ENCODE results near the gene SNAPC4.
"Not testable (repeated sequence)": the region's sequence is repeated elsewhere in the genome, so short reads cannot be mapped to it uniquely, and the experiment has no call there.

Gene SNAPC4

DNA sequence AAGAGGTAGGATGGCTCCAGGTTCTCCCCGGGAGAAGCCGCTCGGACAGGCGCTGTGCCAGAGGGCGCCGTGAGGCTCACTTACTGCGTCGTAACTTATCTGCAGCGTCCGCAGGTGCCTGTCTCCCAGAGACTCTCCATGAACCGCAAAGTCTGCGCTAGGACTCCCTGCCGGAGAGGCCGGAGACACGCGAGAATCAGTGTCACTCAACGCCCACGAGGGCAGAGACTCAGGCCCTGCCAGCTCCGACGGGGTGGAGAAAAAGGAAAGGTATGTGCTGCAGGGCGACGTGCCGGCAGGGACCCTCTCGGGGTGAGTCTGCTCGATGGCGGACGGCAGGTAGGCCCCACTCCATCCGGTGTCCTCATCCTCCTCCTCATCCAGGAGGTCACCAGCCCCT is 7.1 kb upstream of the SNAPC4 start:
- not testable (repeated sequence) for DNase-seq

DNA sequence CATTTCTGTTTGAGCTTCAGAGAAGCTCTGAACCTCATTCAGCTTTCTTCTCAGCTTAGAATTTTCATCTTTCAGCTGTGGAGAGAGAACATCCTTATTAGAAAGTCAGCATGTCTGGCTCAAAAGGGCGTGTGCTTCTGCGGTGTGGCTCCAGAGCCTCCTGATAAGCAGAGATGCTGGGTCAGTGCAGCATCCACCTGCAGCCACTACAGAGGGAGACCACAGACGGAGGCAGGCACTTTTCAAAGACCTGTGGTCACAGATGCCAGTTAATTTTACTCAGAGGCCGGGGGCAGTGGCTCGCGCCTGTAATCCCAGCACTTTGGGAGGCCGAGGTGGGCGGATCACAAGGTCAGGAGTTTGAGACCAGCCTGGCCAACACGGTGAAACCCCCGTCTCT is 5.9 kb upstream of the SNAPC4 start:
- not testable (repeated sequence) for DNase-seq

DNA sequence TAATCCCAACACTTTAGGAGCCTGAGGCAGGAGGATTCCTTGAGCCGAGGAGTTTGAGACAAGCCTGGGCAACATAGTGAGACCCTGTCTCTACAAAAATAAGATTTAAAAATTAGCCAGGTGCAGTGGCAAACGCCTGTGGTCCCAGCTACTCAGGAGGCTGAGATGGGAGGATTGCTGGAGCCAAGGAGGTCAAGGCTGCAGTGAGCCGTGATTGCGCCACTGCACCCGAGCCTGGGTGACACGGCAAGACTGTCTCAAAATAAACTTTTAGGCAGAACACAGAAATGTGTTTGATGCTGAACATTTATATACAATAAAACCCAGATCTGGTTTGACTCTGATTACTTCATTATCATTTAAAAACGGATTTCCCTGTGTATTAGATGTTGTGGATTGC is 5.5 kb upstream of the SNAPC4 start:
- no peak for DNase-seq

DNA sequence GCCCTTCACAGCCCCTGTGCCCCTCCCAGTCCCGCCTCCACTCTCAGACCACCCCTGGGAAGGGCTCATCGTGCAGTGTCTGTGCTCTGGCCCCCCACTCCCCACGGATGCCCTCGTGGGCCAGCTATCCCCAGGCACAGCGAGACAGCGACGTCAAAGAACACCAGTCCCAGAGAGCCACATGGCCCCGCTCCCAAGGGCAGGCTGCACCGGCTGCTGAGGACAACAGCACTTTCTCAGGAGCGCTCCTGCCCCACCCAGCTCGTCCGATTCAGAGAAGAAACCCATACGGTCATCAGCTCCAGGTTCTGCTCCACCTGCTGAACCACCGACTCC is 4.8 kb upstream of the SNAPC4 start:
- no peak for DNase-seq

DNA sequence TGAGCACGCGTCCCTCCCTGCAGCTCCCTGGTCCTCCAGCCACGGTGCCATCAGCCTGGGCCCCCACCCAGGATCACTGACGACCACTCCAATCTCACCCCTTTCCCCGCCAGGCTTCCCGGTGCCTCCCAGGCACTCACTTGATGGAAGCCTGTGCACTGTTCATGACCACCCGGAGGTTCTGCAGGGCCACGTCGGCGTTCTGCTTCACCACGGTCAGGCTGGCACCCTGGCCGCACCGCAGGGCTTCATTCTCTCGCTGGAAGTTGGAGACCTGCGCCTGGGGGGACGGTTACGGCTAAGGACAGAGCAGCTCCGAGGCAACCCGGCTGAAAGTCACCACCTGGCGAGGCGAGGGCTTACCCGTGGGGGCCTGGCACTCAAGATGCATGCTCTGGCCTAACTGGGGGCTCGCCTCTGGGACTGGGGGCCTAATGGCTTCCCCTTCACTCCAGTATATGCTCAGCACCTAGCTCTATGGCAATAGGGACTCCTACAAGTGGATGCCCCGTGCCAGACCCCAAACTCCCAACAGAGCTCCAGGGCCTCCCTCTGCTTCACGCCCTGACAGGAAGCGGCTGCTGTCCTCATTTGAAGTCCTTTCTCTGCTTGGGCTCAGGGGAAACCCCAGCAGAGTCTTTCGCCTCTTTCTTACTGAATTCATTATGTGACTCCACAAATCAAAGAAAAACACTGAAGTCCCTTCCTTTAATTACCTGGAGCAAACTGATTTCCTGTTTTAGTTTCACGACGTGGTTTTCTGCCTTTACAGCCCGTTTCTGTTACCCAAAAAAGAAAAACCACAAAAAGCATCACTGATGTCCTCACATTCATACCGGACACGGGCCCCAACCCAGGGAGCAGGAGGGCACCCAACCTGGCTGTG is 4.2 kb upstream of the SNAPC4 start:
- no peak for DNase-seq

DNA sequence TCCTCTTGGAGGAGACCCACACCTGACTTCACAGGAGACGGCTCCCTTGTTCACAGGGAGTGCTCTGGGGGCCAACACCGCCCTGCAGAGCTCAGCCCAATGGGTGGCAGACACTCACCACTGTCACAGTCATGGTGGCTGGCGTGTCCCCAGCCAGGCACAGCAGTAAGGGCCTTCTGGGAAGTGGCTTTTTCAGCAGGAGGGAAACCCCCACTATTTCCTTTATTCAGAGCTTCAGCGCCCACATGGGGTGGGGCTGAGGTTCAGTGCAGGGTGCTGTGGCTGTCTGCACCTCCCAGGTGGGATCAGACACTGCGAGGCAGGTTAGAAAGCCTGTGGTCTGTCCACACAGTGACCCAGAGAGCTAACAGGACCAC is 3.6 kb upstream of the SNAPC4 start:
- DNase-seq = no peak

DNA sequence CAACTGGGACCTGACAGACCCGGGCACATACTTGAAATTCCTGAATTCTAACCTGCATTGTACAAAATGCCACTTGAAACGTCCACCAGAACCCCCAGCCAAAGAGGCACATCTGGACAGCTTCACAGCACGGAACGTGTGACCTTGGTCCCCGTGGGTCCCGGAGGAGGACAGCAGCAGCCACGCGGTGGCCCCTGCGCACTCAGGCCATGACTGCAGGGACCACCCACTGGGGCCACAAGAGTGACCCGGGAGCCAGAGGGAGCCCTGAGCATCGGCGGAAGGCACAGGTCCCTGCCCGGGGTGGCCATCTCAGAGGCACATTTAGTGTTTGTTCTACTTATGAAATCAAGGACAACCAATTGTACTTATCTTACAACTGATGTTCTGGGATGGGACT is 2.1 kb upstream of the SNAPC4 start:
- DNase-seq = no peak

DNA sequence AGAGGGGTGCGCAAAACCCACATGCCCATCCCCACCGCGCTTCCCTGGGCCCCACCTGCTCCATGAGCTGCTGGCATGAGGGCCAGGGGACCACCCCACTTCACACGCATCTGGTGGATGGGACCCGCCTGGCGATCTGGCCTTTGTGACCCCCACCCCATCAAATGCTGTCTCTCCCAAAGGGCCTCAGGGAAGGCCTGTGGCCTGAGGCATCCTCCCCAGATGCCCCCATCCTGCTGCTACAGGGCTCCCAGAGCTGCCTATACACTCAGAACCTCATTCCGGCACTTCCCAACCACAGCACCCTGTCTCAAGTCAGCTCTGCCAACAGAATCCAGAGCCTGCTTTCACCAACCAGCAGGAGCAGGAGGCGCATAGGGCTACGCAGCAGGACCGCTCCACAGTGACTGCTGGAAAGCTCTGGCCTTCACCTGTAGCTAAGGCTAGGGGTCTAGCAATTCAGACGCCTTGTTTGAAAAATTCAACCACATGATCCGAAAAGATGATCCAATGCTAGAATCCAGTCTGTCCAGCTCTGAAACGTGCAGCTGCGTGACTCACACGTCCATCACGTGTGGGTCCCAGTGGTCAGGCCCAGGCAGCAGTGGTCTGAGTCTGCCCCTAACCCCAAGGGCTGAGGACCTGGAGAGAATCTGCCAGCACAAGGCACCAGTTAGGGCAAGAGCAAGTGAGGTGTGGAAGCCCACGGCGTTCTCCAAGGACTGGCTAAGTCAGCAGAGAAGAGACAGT is 1.4 kb upstream of the SNAPC4 start:
- no peak for DNase-seq

DNA sequence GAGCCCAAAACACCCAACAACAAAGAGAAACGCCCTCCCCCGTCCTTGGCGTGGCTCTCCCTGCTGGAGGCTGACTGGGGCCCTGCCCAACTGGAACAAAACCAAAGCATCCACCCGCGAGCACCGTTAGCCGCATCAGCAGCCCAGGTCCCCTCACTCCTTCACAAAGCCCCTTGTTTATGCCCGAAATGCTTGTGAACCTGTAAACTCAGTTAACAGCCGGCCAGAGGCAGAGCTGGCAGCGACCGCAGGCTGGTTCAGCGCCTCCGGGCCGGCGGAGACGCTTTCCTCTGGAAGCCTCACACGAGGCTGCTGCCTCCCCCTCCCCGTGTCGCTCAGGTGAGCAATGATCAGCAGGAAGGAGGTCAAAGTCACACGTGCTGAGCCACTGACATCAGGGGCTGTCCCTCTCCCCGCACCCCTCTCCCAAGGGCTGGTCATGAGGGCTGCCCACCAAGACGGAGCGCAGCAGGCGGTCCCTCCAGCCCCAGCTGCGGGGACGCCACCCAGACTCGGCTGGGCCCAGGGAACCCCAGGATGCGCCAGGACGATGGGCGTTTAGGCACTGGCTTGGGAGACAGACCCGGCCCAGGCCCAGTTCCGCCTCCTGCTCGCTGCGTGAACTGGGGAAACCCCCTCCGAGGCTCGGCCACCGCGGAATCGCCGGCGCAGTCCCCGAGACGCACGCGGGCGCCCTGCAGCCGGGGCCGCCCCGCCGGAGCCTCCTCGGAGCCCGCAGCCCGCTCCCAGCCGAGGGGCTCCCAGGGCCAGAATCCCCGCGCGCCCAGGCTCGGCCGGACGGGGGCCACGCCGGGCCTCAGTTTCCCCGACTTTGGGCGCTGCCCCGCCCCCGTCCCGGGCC is 563 bp downstream of the SNAPC4 start:
- peak; percentile 27 for DNase-seq

DNA sequence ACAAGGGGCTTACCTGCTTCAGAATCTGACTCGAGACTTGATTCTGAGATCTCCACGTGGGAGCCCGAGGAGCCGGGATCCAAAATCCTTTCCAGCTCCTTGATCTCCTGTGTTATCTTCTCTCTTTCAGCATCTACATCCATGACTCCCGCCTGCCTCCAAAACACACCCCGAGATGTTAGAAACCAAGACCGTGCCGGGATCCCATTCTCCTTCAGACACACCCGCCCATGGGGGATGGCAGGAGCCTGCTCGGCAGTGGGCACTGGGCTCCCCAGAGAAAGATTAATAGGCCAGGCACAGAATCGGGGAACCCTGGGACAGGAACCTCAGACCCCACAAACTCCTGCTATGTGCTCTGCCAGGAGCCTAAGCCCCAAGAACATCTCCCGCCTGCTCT is 1.7 kb downstream of the SNAPC4 start:
- no peak for DNase-seq

DNA sequence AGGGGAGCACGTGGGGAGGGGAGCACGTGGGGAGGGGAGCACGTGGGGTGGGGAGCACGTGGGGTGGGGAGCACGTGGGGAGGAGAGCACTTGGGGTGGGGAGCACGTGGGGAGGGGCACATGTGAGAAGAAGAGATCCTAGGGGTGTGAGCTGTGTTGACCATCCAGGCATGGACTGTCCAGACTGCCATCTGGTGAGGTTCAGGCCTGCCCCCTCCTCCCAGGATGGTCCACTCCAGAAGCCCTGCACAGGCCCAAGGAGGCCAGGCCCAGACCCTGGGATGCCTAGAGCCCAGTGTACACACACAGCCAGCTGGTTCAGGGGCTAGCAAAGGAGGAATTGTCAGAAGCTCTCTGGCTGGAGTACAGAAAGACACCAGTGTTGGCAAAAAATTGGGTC is 2.3 kb downstream of the SNAPC4 start:
- no peak for DNase-seq

DNA sequence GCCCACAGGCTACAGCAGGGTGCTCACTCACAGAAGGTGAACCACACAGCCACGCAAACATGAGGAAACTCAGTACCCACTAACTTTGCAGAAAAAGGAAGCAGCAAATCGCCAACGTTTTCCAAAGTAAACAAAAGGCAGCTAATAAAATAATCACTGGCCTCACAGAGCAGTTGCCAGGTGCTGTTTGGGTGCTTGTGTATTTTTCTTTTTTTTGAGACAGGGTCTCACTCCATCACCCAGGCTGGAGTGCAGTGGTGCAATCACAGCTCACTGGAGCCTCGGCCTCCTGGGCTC is 3.8 kb downstream of the SNAPC4 start:
- DNase-seq = no peak

DNA sequence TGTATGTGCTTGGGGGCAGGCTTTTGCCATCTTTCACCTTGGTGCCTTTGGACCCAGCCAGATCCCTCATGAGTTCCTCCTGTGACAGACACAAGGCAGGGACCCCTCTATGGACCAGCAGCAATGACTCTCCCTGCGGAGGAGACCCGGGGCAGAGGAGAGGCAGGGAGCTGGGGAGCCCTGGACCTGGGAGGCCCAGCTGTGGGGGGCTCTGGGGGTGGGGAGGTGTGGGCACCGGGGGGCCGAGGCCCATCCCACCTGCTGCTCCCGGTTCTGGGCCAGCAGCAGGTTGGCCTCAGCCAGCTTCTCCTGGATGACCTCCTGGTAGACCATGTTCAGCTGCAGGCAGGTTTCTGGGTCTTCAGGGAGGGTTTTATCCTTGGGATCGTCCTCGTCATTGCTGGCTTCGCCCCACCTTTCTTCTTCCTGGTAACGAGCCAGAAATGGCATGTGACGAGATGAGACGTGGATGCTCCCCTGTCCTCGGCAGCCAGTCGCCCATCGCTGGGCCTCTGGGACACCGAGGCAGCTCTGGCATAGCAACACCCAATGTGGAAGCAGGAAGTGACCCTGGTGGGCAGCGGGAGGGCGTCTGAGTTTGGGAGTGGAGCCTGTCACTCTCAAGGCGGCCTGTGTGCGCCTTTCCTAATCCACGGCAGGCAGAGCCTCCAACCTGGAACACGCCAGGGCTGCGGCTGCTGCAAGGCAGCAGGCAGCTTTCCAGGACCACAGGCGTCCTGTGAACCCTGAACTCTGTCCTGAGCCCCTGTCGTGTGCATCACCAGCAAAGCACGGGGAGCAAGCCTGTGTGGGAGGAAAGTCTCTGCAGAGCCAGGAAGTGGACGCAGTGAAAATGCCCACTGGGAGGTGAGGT is 4.4 kb downstream of the SNAPC4 start:
- no peak for DNase-seq

DNA sequence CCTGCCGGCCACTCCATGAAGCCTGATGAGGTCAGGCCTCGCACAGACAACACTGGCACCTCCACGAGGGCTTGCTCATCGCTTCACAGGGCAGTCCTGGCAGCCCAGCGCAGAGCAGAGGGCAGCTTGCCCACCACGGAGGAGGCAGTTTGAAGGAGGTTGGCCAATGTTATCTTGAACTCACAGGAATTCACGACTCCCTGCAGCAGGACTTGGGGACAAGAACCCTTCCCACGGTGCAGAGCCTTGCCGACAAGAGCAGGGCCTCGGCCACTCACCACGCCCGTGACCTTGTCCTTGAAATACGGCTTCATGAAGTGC is 5.0 kb downstream of the SNAPC4 start:
- no peak for DNase-seq

DNA sequence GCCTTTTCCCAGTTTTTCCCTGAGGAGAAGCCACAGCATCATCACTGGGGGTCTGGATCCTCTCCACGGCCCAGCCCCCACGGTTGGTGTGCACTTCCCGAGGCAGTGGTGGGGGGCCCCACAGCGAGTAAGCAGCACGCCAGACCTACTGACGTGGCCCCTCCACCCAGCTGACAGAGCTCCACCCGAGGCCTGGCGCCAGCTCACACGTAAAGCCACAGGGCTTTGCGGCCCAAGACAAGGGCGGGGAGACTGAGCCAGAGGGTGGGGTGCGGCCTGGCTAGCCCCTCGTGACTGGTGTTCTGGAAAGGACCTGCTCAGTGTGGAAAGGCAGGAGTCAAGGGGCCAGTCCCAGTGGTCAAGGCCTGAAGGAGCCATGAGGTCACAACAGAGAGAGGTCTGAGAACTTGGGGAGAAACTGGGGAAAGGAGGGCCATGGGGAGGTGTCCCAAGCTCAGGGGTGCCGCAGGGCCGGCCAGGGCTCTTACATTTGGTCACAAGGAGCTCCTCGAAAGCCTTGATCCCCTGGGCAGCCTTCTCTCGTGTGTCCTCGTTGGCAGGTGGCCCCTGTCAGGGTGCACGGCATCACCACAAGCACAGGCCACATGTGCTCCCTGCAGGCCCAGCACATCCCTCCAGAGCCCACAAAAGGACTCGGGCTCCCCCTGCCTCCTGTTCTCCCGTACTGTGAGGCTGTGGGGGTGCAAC is 5.5 kb downstream of the SNAPC4 start:
- no peak for DNase-seq

DNA sequence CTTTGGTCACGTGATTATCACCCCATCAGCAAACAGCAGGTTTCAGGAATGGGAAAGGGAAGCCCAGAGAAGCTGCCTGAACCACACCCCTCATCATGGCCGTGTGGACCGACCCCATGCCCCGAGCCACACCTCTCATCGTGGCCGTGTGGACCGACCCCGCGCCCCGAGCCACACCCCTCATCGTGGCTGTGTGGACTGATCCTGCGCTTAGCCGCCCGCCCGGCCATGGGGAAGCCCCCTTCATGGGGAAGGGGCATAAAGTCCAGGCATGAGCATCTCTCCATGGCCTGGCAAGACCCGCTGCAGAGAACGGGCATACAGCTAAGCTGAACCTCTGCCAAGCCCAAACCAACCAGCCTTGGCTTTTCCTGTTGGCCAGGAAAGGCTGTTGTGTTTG is 6.4 kb downstream of the SNAPC4 start:
- DNase-seq = no peak

DNA sequence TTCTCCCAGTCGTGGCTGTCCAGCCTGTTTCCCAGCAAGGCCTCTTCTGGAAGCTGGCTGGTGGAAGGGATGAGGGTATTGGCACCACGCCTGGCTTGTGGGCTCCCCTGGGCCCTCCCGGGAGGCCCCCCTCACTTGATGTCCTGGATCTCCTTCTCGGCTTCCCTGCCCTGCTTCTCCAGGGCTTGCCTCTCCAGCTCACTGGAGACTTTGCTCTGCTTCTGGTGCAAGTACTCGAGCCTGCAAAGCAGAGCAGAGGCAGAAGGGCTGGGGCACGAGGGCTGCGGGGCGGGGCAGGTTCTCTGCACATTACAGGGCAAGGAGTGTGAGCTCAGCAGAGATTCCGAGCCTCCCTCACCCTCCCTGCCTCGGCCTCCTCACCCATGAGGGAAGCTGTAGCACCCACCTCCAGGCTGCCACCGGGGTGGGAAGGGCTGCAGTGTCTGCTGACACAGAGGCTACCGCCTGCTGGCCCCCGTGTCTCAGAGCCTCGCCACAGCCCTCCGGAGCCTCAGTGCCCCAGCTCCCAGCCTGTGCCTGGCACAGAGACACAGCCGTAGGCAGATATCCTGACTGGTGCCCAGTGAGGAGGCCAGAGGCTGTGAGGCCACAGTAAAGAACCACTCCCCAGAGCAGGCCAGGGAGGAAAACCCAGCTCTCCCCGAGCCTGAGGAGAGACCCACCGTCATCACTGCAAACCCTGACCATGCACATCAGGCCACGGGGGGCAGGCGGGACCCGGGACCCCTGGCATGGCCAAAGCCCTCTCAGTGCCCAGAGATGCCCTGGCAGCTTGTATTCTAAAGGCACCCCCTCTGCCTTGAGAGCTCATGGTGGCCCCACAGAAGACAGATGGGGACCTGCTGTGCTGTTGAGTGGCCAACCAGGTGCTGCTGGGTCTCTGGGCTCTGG is 7.2 kb downstream of the SNAPC4 start:
- DNase-seq = no peak

DNA sequence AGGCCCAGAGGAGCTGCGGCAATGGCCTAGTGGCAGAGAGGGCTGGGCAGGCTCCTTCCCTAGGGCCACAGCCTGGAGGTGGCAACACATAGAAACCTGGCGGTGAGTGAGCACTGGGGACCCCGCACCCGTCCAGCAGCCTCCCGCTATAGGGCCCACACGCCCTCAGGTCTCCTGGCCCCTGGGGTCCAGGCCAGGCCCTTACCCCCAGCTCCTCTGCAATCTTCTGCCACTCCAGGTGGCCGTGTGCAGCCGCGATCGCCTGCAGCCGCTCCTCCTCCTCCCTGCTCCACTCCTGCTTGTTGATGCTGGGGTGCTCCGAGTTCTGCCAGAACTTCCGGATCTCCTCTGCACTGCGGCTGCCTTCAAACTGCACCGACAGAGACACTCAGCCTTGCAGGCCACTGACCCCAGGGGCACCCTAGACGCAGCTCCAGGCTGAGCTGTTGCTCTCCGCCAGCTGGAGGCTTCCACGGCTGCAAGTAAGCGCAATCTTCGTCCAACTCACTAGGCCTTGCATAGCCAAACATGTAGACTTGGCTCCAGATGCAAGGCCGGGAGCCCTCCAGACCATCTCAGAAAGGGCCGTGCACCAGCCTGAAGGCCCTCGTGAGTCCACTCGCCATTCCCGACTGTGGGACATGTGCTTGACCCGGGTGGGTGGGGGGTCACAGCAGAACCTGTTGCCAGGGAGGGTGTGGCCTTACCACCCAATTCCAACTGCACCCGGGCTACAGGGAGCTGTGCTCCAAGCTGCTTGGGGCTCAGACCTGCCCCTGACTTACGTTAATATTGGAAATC is 8.0 kb downstream of the SNAPC4 start:
- DNase-seq = no peak

DNA sequence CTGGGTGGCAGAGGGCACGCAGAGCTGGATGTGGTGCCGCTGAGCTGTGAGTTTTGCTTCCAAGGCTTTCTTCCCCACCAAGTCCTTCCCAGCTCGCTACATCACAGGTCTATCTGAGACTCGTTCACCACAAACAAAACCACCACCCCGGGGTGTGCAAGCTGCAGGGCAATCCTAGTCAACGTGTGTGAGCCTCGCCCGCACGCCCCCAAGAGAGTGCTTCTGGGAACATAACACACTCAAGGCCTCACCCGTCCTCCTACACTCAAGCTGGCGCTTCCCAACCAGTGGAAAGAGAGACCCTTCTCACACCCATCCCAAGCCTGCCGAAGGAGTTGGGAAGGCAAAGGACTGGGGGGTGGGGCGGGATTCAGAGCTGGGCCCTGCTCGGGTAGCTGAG is 10.6 kb downstream of the SNAPC4 start:
- DNase-seq = no peak

DNA sequence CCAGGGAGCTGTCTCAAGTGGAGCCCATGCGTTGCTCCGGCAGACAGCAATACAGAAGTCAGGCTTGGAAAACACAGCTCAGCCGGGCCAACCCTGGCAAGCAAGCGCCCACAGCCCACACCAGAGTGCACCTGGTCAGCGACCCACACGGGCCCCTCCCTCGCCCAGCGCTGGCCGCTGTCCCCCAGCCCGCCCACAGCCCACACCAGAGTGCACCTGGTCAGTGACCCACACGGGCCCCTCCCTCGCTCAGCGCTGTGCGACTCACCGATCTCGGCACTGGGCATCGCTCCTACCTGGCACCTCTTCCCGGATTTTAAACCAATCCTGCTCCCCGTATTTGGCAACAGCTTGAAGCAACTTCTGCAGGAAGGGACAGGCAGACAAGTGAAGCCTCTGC is 12.8 kb downstream of the SNAPC4 start:
- no peak for DNase-seq
